ENCODE measurements around the gene IL18BP. TPM values are rescaled to one million over a fixed set of nuclear protein-coding genes. Genes with fewer than 3 reads are reported as not detected.

The IL18BP gene
- total and polyA plus RNA-seq, 10 of the 15 experiments (the other 5 are each of a cell fraction or from before 2014, with no cell fraction given) = 2.6 to 18.1 (median 10.7) TPM

- H3K9ac ChIP-seq (ENCODE audit: control insufficient read depth, insufficient read depth, low read length) = no peak overlapping the region
- FAIRE-seq (no peak), ATAC-seq (no peak), DNase-seq (ENCODE audit: low read depth, low spot score) (no peak)
- H3K9me3 ChIP-seq (replicated peaks; ENCODE audit: control insufficient read depth, insufficient read depth, low read length) = no peaks in the 10 kb centered on the region
- intact Hi-C loops (cut with micrococcal nuclease; ENCODE audit: unreplicated experiment) = no loop called here
- no peaks in the 10 kb centered on the region for H3K4me1 ChIP-seq (ENCODE audit: control insufficient read depth, insufficient read depth, low read length)
- no peak overlapping the region for H3K4me3 ChIP-seq
- 92% methylated on average over 2 of the region's 2 CpGs for WGBS (ENCODE audit: insufficient coverage, insufficient replicate concordance, low lambda C conversion rate, missing lambda C conversion rate)
- TF ChIP-seq STAT3 (IDR thresholded peaks at IDR 0.05; ENCODE audit: low read depth, low read length) = no peak
- no peak for TF ChIP-seq CREM (IDR thresholded peaks at IDR 0.05; ENCODE audit: low read depth)
- TF ChIP-seq ZNF687 (IDR thresholded peaks at IDR 0.05) = no peak
- no peak for TF ChIP-seq TAF1 (IDR thresholded peaks at IDR 0.05; ENCODE audit: borderline replicate concordance, low read depth, low read length)
- TF ChIP-seq NFIC (IDR thresholded peaks at IDR 0.05; ENCODE audit: low read depth, low read length) = no peak
- ChIA-PET SMC1A (ENCODE audit: uncharacterized antibody, unreplicated experiment) (no interaction called here), CTCF (interaction anchor here (0.8 to 1.6 kb wide), 3 partner anchors 15 to 173 kb away, joined by 3 read pairs; no protein-coding TSS in a partner anchor), RAD21 (ENCODE audit: unreplicated experiment) (no interaction called here), POLR2A (interaction anchor here (0.8 kb wide), 1 partner anchor 8 kb away, joined by 3 read pairs; no protein-coding TSS in a partner anchor)
- no peak overlapping the region for H2AFZ ChIP-seq (ENCODE audit: control insufficient read depth, low read depth, low read length)
- no peaks in the 10 kb centered on the region for H3K79me2 ChIP-seq (ENCODE audit: control insufficient read depth, insufficient read depth, low read length)
- in situ Hi-C loops (cut with MboI) = no loop called here
- peaks cover 3 to 24% of the 10 kb centered on the region in 2 experiments for H3K36me3 ChIP-seq (ENCODE audit: control insufficient read depth in 2 of 2, insufficient read depth in 2 of 2, low read length in 1 of 2)
- no peak overlapping the region for H3K27ac ChIP-seq (ENCODE audit: control insufficient read depth, insufficient read depth)
- BruUV-seq (replicated peaks) = TSS peak; percentile 26
- no peaks in the 10 kb centered on the region for H3K27me3 ChIP-seq (replicated peaks in 1 of 2; ENCODE audit: control insufficient read depth in 2 of 2, insufficient read depth in 2 of 2, low read length in 1 of 2)
- H3K4me2 ChIP-seq (ENCODE audit: control insufficient read depth, insufficient read depth) = no peak overlapping the region
- H4K20me1 ChIP-seq (ENCODE audit: control insufficient read depth, insufficient read depth) = no peaks in the 10 kb centered on the region
Observed at GRCh38 chr11:71971680-71972079, 27.0 kb upstream of the IL18BP start.

Data from GM12878 (cell line).